GM12878 (cell line): Measurements from ENCODE around the gene ACAP1. TPM values are rescaled to one million over a fixed set of nuclear protein-coding genes. Genes with fewer than 3 reads are reported as not detected.

ENCODE experiments used
- ATAC-seq: fragments of 200-7000 bp; cut with Tn5 transposase; 3 replicates; pipeline ENCODE4 v1.9.1; 2020; ENCODE audit warnings: mild to moderate bottlenecking, moderate library complexity
- BruUV-seq: library from RNA; stranded (reverse); fragments of 400-500 nt; replicated peaks from 2 replicates; lab custom pipeline; 2021; lab: Mats Ljungman, UMichigan
- CTCF ChIA-PET: fragments of 300-600 bp; sonication (Branson Sonifier 250); formaldehyde crosslinking; extraction: SDS; loops from one replicate; lab custom pipeline; 2021; ENCODE audit warnings: inconsistent platforms; lab: Yijun Ruan, JAX
- POLR2A ChIA-PET: fragments of 350-600 bp; formaldehyde crosslinking; extraction: SDS; loops from one replicate; lab custom pipeline; 2021; ENCODE audit warnings: inconsistent platforms; lab: Charles Lee
- RAD21 ChIA-PET: fragments of 300-600 bp; sonication (Branson Sonifier 250); formaldehyde crosslinking; loops from one replicate; lab custom pipeline; 2023; ENCODE audit warnings: antibody characterized with exemption; ENCODE audit not compliant: unreplicated experiment; lab: Charles Lee
- SMC1A ChIA-PET: fragments of 300-600 bp; sonication (Branson Sonifier 250); formaldehyde crosslinking; loops from one replicate; lab custom pipeline; 2023; ENCODE audit not compliant: unreplicated experiment, uncharacterized antibody; lab: Charles Lee
- DNase-seq: peaks from one replicate; pipeline ENCODE4 v3.0.0-alpha.2; 2011; ENCODE audit warnings: low read depth, low spot score
- FAIRE-seq: peaks from 3 replicates; lab custom pipeline; 2011; peaks lifted over from hg19 to GRCh38; lab: Jason Lieb, UNC
- H2AFZ ChIP-seq: 2 replicates; pipeline ENCODE4 v1.6.0; 2011; ENCODE audit warnings: low read depth, low read length, control low read depth; ENCODE audit not compliant: control insufficient read depth
- H3K27ac ChIP-seq: 2 replicates; pipeline ENCODE4 v1.5.1; 2011; ENCODE audit warnings: control low read depth; ENCODE audit not compliant: control insufficient read depth, insufficient read depth
- H3K27me3 ChIP-seq, 2 experiments: replicated peaks in 1 of 2; 2 replicates each; pipeline versions ENCODE4 v1.6.0 to v1.6.1; 2011; ENCODE audit warnings: low read length in 1 of 2; ENCODE audit not compliant: control insufficient read depth in 2 of 2, insufficient read depth in 2 of 2
- H3K36me3 ChIP-seq, 2 experiments: 2 replicates each; pipeline ENCODE4 v1.5.1; 2011; ENCODE audit warnings: low read length in 1 of 2; ENCODE audit not compliant: control insufficient read depth in 2 of 2, insufficient read depth in 2 of 2
- H3K4me1 ChIP-seq: 2 replicates; pipeline ENCODE4 v1.6.1; 2011; ENCODE audit warnings: mild to moderate bottlenecking, low read length, moderate library complexity, mixed read lengths; ENCODE audit not compliant: control insufficient read depth, insufficient read depth
- H3K4me2 ChIP-seq: 2 replicates; pipeline ENCODE4 v1.6.0; 2011; ENCODE audit warnings: control low read depth; ENCODE audit not compliant: control insufficient read depth, insufficient read depth
- H3K4me3 ChIP-seq: fragments of 200-600 bp; sonication (generic); 2 replicates; pipeline ENCODE4 v1.5.1; 2016
- H3K79me2 ChIP-seq: 2 replicates; pipeline ENCODE4 v1.6.0; 2011; ENCODE audit warnings: low read length; ENCODE audit not compliant: control insufficient read depth, insufficient read depth
- H3K9ac ChIP-seq: 2 replicates; pipeline ENCODE4 v1.8.0; 2011; ENCODE audit warnings: low read length, control low read depth, mixed read lengths; ENCODE audit not compliant: control insufficient read depth, insufficient read depth
- H3K9me3 ChIP-seq: replicated peaks from 3 replicates; pipeline ENCODE4 v1.5.1; 2011; ENCODE audit warnings: mild to moderate bottlenecking, low read length; ENCODE audit not compliant: control insufficient read depth, insufficient read depth
- H4K20me1 ChIP-seq: 2 replicates; pipeline ENCODE4 v1.6.0; 2011; ENCODE audit not compliant: control insufficient read depth, insufficient read depth
- CBFB ChIP-seq: IDR thresholded peaks from 2 replicates; pipeline ENCODE4 v1.6.1; 2016; ENCODE audit warnings: antibody characterized with exemption, low read depth
- CBX3 ChIP-seq: fragments of 200-600 bp; sonication (generic); IDR thresholded peaks from 2 replicates; pipeline ENCODE4 v1.6.1; 2016; ENCODE audit warnings: low read depth, borderline replicate concordance
- ESRRA ChIP-seq: IDR thresholded peaks from 2 replicates; pipeline ENCODE4 v1.6.1; 2012; ENCODE audit warnings: mild to moderate bottlenecking, low read length, improper control_type of control experiment
- MXI1 ChIP-seq: fragments of 150-350 bp; IDR thresholded peaks from 2 replicates; pipeline ENCODE4 v1.6.1; 2011; ENCODE audit warnings: low read depth, mild to moderate bottlenecking, inconsistent platforms, low read length, improper control_type of control experiment
- NR2C2 ChIP-seq: IDR thresholded peaks from 2 replicates; pipeline ENCODE4 v1.6.1; 2011; ENCODE audit warnings: borderline replicate concordance, low read depth; ENCODE audit not compliant: control insufficient read depth, insufficient read length
- RELA ChIP-seq: fragments of 450-650 bp; IDR thresholded peaks from 2 replicates; pipeline ENCODE4 v1.8.0; 2014; ENCODE audit warnings: borderline replicate concordance; ENCODE audit not compliant: partially characterized antibody
- SMARCA5 ChIP-seq: fragments of 450-650 bp; IDR thresholded peaks from 2 replicates; pipeline ENCODE4 v1.6.1; 2017; ENCODE audit warnings: mild to moderate bottlenecking
- SP1 ChIP-seq: IDR thresholded peaks from one replicate; pipeline ENCODE4 v1.6.1; 2011; ENCODE audit warnings: low read depth, low read length
- SPI1 ChIP-seq: IDR thresholded peaks from 2 replicates; pipeline ENCODE4 v1.6.1; 2011; ENCODE audit warnings: low read depth, mild to moderate bottlenecking, low read length, moderate library complexity, borderline replicate concordance; ENCODE audit not compliant: insufficient read depth
- SUPT20H ChIP-seq: IDR thresholded peaks from 2 replicates; pipeline ENCODE4 v1.6.1; 2011; ENCODE audit warnings: low read depth, mild to moderate bottlenecking, low read length, moderate library complexity, borderline replicate concordance; ENCODE audit not compliant: control insufficient read depth
- SUZ12 ChIP-seq: fragments of 200-600 bp; sonication (generic); IDR thresholded peaks from one replicate; pipeline ENCODE4 v1.6.1; 2018; ENCODE audit warnings: antibody characterized with exemption, mild to moderate bottlenecking; ENCODE audit not compliant: unreplicated experiment
- TCF7 ChIP-seq: IDR thresholded peaks from 2 replicates; pipeline ENCODE4 v1.6.1; 2014; ENCODE audit warnings: antibody characterized with exemption, borderline replicate concordance
- WRNIP1 ChIP-seq: IDR thresholded peaks from 2 replicates; pipeline ENCODE4 v1.6.1; 2011; ENCODE audit warnings: low read depth, low read length, improper control_type of control experiment, borderline replicate concordance
- YY1 ChIP-seq: IDR thresholded peaks from 2 replicates; pipeline ENCODE4 v1.6.1; 2011; ENCODE audit warnings: low read depth, mild to moderate bottlenecking, low read length
- ZNF274 ChIP-seq: IDR thresholded peaks from one replicate; pipeline ENCODE4 v1.8.0; 2011; ENCODE audit not compliant: insufficient read length, insufficient read depth
- WGBS: methylation state at CpG from one replicate; pipeline ENCODE4 v1.1.6; 2016; ENCODE audit warnings: low lambda C conversion rate; ENCODE audit not compliant: insufficient replicate concordance, insufficient coverage; ENCODE audit errors: missing lambda C conversion rate; 5-methylcytosine and 5-hydroxymethylcytosine counted together
- in situ Hi-C: fragments of 300-500 bp; cut with MboI; formaldehyde crosslinking; loops from 9 replicates; pipeline ENCODE4 v1.14.3; 2018; ENCODE audit warnings: mixed read lengths
- intact Hi-C: fragments of 100-400 bp; cut with micrococcal nuclease; formaldehyde crosslinking; loops from one replicate; pipeline ENCODE4 v1.14.2; 2022; ENCODE audit not compliant: unreplicated experiment
- polyA plus RNA-seq, 11 experiments: library from polyadenylated mRNA; depleted of rRNA in 4 of 11; unstranded in 6 of 11; stranded (reverse) in 5 of 11; fragments of >200 nt; fragmentation: Nextera tagmentation in 4 of 11; fragmentation: Illumina TruSeq in 1 of 11; extraction: Ambion mirVana in 4 of 11; extraction: Trizol in 1 of 11; gene quantifications; 1 replicate in 1 of 11; 2 replicates in 10 of 11; pipeline versions ENCODE4 v1.2.1 to v1.2.3, GENCODE V29; 2011 to 2016; ENCODE audit warnings: inconsistent platforms in 2 of 11, missing spikeins in 2 of 11, low read depth in 1 of 11
- total RNA-seq, 4 experiments: library from RNA; depleted of rRNA in 3 of 4; stranded (reverse); fragments of >200 nt in 3 of 4; fragmentation: Illumina TruSeq in 1 of 4; extraction: Trizol in 1 of 4; gene quantifications; 2 replicates each; pipeline versions ENCODE4 v1.2.1 to v1.2.3, GENCODE V29; 2013 to 2021
- TF ChIP-seq, protein P1 (sequence below): fragments of 450-650 bp; IDR thresholded peaks from 2 replicates; pipeline ENCODE4 v1.6.1; 2016; ENCODE audit warnings: mild to moderate bottlenecking
- TF ChIP-seq, protein P2 (sequence below): IDR thresholded peaks from 2 replicates; pipeline ENCODE4 v1.6.1; 2011; ENCODE audit warnings: low read depth, mild to moderate bottlenecking, low read length, moderate library complexity, borderline replicate concordance; ENCODE audit errors: extremely low read depth
- TF ChIP-seq, protein P3 (sequence below): IDR thresholded peaks from 2 replicates; pipeline ENCODE4 v1.6.1; 2012; ENCODE audit warnings: mild to moderate bottlenecking, low read depth, low read length

The ACAP1 gene
- total and polyA plus RNA-seq, 10 of the 15 experiments (the other 5 are each of a cell fraction or from before 2014, with no cell fraction given): 5.7 to 245 (median 118) TPM

- no TSS peak for BruUV-seq
- no peak for FAIRE-seq
- POLR2A ChIA-PET: interaction anchor here (0.7 to 3.2 kb wide), 2 partner anchors 10 to 26 kb away, joined by 3 to 23 read pairs; partner anchors contain the start of gene TMEM256
Observed at GRCh38 chr17:7392696-7393612, 56.6 kb downstream of the ACAP1 start.

More at GRCh38 chr17:7392696-7393612, 56.6 kb downstream of the ACAP1 start:
- Histone ChIP-seq H3K27ac (no peak overlapping the region; the same call in 1 of the 2 replicates), H3K4me3 (peak overlapping the region; percentile 80), H3K36me3 (no peaks in the 10 kb centered on the region), H4K20me1 (no peaks in the 10 kb centered on the region), H2AFZ (no peak overlapping the region; the same call in 1 of the 2 replicates), H3K9ac (peak overlapping the region; percentile 85), H3K27me3 (no peaks in the 10 kb centered on the region), H3K9me3 (no peaks in the 10 kb centered on the region), H3K79me2 (peaks cover 2% of the 10 kb centered on the region)
- 77% methylated on average over 24 of the region's 42 CpGs for WGBS
- intact Hi-C loops (no loop called here), in situ Hi-C loops (no loop called here)
- DNase-seq: no peak
- SMC1A ChIA-PET: no interaction called here
- TF ChIP-seq SPI1 (no peak), TCF7 (no peak), SUZ12 (no peak), MXI1 (no peak), CBFB (no peak), SMARCA5 (no peak), RELA (no peak), WRNIP1 (no peak), ZNF274 (no peak), SUPT20H (no peak), CBX3 (no peak), SP1 (no peak), NR2C2 (no peak), ESRRA (no peak), YY1 (no peak)
- TF ChIP-seq, protein P1, sequence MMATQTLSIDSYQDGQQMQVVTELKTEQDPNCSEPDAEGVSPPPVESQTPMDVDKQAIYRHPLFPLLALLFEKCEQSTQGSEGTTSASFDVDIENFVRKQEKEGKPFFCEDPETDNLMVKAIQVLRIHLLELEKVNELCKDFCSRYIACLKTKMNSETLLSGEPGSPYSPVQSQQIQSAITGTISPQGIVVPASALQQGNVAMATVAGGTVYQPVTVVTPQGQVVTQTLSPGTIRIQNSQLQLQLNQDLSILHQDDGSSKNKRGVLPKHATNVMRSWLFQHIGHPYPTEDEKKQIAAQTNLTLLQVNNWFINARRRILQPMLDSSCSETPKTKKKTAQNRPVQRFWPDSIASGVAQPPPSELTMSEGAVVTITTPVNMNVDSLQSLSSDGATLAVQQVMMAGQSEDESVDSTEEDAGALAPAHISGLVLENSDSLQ: no peak
- TF ChIP-seq, protein P2, sequence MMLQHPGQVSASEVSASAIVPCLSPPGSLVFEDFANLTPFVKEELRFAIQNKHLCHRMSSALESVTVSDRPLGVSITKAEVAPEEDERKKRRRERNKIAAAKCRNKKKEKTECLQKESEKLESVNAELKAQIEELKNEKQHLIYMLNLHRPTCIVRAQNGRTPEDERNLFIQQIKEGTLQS: no peak
- TF ChIP-seq, protein P3, sequence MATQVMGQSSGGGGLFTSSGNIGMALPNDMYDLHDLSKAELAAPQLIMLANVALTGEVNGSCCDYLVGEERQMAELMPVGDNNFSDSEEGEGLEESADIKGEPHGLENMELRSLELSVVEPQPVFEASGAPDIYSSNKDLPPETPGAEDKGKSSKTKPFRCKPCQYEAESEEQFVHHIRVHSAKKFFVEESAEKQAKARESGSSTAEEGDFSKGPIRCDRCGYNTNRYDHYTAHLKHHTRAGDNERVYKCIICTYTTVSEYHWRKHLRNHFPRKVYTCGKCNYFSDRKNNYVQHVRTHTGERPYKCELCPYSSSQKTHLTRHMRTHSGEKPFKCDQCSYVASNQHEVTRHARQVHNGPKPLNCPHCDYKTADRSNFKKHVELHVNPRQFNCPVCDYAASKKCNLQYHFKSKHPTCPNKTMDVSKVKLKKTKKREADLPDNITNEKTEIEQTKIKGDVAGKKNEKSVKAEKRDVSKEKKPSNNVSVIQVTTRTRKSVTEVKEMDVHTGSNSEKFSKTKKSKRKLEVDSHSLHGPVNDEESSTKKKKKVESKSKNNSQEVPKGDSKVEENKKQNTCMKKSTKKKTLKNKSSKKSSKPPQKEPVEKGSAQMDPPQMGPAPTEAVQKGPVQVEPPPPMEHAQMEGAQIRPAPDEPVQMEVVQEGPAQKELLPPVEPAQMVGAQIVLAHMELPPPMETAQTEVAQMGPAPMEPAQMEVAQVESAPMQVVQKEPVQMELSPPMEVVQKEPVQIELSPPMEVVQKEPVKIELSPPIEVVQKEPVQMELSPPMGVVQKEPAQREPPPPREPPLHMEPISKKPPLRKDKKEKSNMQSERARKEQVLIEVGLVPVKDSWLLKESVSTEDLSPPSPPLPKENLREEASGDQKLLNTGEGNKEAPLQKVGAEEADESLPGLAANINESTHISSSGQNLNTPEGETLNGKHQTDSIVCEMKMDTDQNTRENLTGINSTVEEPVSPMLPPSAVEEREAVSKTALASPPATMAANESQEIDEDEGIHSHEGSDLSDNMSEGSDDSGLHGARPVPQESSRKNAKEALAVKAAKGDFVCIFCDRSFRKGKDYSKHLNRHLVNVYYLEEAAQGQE: no peak
- TF ChIP-seq, all 136 proteins: peak for 0
- H3K4me2 ChIP-seq: peak overlapping the region; percentile 96
- no peak for ATAC-seq
- RAD21 ChIA-PET: interaction anchor here (1.0 to 1.3 kb wide), 2 partner anchors 156 to 168 kb away, joined by 3 read pairs; partner anchors contain the start of gene TNFSF12
- no peaks in the 10 kb centered on the region for H3K4me1 ChIP-seq
- CTCF ChIA-PET: interaction anchor here (0.6 to 1.5 kb wide), 2 partner anchors 94 to 168 kb away, joined by 3 to 10 read pairs; partner anchors contain the start of gene SENP3
